HG02840 (cell line): ENCODE measurements around the gene HSD17B4.
"Not testable (repeated sequence)": the region's sequence is repeated elsewhere in the genome, so short reads cannot be mapped to it uniquely, and the experiment has no call there.

Source experiments
- ATAC-seq: cut with Tn5 transposase; IDR thresholded peaks from one replicate; pipeline ENCODE4 v1.9.1; 2021; ENCODE audit warnings: mild to moderate bottlenecking, moderate library complexity, moderate number of reproducible peaks; ENCODE audit not compliant: unreplicated experiment, low FRiP score

HSD17B4 gene

DNA sequence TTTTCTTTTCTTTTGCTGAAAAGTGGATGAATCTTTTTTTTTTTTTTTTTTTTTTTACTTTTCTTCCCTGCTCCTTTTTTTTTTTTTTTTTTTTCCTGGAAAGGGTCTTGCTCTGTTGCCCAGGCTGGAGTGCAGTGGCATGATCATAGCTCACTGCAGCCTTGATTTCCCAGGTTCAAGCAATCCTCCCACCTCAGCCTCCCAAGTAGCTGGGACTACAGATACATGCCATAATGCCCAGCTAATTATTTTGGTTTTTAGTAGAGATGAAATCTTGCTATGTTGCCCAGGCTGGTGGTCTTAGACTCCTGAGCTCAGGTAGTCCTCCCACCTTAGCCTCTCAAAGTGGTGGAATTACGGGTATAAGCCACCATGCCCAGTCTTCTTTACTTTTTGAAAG, 20.9 kb downstream of the HSD17B4 start:
- ATAC-seq: no peak

- ATAC-seq: no peak
Measured at GRCh38 chr5:119476341-119476740, 24.0 kb downstream of the HSD17B4 start.

DNA sequence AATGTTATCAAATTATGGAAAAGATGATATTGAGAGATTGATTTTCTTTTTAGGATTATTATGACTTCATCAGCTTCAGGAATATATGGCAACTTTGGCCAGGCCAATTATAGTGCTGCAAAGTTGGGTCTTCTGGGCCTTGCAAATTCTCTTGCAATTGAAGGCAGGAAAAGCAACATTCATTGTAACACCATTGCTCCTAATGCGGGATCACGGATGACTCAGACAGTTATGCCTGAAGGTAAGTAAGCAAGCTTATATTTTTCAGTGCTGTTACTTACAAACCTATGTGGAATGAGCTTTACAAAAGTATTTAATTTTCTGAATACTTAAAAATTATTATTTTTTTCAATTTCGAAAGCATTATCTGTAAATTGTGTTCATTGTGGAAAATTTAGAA, 26.5 kb downstream of the HSD17B4 start:
- ATAC-seq: no peak

DNA sequence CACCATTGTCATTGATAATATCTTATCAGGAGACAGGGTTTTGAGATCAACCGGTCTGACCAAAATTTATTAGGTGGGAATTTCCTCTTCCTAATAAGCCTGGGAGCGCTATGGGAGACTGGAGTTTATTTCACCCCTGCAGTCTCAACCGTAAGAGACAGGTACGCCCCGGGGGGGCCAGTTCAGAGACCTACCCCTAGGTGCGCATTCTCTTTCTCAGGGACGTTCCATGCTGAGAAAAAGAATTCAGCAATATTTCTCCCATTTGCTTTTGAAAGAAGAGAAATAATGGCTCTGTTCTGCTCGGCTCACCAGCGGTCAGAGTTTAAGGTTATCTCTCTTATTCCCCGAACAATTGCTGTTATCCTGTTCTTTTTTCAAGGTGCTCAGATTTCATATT, 28.3 kb downstream of the HSD17B4 start:
- not testable (repeated sequence) for ATAC-seq

DNA sequence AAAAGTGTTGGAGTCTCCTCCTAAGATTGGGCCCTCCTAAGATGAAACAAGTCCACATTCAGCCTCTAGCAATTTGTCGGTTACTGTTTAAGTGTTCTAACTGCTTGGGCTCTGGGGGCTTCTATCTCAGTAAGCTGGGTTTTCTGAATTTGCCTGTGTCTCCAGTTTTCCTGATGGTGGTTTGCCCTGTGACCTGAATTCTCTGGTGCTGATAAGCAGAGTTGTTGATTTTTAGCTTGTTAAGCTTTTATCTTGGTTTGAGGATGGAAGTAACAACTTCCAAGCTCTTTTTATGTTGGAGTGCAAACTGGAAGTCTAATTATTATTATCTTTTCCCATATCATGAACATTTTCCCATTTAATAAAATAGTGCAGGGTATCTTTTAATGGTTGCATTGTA, 30.9 kb downstream of the HSD17B4 start:
- no peak for ATAC-seq

DNA sequence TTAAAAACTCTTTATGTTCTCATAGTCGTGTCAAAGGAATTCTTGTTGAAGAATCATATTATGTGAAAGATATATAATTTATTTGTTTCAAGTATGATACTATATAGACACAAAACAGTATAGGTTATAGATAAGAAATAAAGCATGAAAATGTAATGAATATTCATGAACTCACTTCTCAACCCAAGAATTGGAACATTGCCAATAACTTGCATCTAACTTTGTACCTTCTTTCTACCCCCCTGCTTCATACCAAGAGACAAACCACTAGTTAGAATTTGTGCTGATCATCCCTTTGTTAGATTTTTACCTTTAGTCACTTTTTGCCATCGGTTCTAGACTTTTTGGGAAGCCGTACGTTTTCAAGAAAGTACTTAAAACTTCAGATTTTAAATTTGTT, 32.6 kb downstream of the HSD17B4 start:
- no peak for ATAC-seq

DNA sequence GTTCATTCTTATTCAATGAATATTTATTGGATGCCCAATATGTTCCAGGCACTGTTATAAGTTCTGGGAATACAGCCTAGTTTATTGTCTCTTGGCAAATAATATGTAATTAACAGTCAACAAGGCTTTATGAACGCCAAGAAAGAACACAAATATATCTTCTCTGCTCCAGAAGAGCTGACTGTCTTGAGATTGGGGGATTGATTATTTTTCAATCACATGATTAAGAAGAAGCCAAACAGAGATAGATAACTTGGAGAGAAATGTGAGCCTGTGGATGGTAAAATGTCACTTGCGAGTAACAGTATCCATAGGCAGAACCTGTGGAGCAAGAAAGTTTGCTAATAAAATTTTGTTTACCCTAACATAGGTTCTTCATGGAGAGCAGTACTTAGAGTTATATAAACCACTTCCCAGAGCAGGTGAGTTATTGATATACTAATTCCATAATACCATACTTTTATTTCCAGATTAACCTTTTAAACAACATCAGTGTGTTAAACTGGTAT, 49.4 kb downstream of the HSD17B4 start:
- no peak for ATAC-seq

DNA sequence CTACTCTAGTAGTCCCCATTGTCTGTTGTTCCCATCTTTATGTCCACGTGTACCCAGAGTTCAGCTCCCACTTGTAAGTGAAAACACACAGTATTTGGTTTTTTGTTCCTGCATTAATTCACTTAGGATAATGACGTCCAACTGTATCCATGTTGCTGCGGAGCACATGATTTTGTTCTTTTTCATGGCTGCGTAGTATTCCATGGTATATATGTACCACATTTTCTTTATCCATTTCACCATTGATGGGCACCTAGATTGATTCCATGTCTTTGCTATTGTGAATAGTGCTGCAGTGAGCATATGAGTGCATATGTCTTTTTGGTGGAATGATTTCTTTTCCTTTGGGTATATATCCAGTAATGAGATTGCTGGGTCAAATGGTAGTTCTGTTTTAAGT, 51.6 kb downstream of the HSD17B4 start:
- ATAC-seq: not testable (repeated sequence)

GRCh38 chr5:119512277-119512676, 60.0 kb downstream of the HSD17B4 start:
- ATAC-seq: no peak

GRCh38 chr5:119515192-119515591, 62.9 kb downstream of the HSD17B4 start:
- no peak for ATAC-seq

DNA sequence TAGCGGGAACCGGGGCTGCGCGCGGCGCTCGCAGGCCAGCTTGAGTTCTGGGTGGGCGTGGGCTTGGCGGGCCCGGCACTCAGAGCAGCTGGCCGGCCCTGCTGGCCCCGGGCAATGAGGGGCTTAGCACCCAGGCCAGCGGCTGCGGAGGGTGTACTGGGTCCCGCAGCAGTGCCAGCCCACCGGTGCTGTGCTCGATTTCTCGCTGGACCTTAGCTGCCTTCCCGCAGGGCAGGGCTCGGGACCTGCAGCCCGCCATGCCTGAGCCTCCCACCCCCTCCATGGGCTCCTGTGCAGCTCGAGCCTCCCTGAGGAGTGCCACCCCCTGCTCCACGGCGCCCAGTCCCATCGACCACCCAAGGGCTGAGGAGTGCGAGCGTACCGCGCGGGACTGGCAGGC, 64.8 kb downstream of the HSD17B4 start:
- not testable (repeated sequence) for ATAC-seq

DNA sequence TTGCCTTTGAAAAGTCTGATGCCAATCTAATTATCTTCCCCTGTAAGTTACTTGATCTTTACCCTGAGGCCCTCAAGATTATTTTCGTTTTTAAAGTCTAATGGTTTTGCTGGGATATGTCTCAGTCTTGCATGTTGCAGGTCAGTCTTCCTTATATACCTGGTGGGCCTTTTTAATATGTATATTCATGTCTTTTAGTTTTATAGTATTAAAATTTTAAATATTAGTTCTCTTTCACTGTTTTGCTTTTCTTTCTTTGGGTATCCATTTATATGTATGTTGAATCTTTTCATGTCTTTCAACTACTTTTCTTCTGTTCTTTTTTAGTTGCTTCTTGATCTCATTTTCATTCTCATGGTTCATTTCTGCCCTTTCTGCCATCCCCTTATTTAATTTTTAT, 68.9 kb downstream of the HSD17B4 start:
- no peak for ATAC-seq

GRCh38 chr5:119522841-119523240, 70.5 kb downstream of the HSD17B4 start:
- no peak for ATAC-seq

DNA sequence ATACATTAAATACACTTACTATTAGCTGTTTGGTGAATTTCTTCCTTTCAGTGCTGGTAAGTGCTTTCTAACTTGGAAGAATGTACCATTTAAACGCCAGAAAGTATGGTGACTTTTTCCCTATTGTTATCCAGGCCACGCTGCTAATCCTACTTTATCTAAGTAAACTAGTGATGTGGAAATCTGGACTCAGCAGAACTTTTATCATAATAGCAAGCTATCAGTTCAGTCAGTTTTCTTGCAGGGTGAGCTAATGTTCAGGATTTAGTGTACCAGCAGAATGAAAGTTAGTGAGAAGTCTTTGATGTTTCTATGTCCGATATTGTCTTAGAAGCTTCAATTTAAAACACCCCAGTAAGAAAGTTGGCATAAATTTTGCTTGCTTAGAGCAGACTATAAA, 72.2 kb downstream of the HSD17B4 start:
- ATAC-seq: no peak

DNA sequence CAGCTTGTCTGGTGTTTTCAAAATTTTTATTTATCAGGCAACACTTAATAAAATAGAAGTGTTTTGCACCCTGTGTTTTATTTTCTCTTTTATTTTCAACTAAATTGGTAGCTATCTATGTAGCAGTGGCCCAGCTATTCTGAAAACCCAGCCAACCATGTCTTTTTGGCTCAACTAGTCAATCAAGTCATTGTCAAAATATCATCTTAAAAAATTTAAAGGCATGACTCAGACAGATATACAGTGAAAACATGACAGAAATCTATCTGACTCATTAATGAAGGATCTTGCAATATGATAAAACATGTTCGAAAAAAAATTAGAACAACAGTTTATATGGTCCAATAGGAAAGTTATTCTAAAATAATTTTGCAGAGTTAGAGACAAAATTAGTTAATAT, 75.1 kb downstream of the HSD17B4 start:
- no peak for ATAC-seq

GRCh38 chr5:119529811-119530210, 77.5 kb downstream of the HSD17B4 start:
- ATAC-seq: no peak

- no peak for ATAC-seq
Measured at GRCh38 chr5:119532637-119533036, 80.3 kb downstream of the HSD17B4 start.

GRCh38 chr5:119537704-119538103, 85.4 kb downstream of the HSD17B4 start:
- peak; percentile 98 for ATAC-seq

- ATAC-seq: no peak
Measured at GRCh38 chr5:119541716-119542115, 89.4 kb downstream of the HSD17B4 start.

DNA sequence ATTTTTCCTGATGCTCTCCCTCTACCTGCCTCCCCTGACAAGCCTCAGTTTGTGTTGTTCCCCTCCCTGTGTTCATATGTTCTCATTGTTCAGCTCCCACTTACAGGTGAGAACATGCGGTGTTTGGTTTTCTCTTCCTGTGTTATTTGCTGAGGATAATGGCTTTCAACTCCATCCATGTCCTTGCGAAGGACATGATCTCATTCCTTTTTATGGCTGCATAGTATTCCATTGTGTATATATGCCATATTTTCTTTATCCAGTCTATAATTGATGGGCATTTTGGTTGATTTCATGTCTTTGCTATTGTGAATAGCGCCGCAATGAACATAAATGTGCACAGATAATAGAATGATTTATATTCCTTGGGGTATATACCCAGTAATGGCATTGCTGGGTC, 99.5 kb downstream of the HSD17B4 start:
- no peak for ATAC-seq

DNA sequence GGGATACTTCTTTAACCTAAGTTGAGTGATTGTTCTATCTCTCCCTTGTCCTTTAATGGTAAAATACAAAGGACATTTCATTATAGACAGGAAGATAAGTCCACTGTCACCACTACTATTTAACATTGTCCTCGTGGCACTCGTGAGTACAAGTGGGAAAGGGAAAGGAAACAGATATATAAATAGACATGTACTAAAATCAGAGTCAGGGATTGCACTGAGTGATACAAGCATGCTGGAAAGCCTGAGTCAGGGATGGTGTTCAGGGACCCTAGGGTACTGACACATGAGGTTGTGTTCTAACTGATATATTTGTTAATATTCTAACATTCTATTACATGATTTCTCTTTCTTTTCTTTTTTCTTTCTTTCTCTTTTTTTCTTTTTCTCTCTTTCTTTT, 102.3 kb downstream of the HSD17B4 start:
- ATAC-seq: no peak

DNA sequence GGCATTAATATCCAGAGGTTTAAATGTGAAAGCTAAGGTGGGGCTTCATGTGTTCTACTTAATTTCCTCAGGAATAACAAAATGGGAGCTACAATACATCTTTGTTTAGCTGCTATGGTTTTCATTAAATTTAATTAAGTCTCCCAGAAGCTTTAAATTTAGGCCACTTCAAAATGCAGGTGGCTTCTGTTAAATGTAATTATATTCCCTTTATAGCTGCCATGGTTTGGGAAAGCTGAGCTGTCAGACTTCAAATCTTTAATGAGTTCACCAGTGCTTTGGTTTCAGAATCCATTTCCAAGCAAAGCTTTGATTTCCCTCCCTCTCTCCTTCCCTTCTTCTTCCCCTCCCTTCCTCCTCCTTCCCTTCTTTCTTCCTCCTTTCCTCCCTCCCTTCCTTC, 118.6 kb downstream of the HSD17B4 start:
- no peak for ATAC-seq

DNA sequence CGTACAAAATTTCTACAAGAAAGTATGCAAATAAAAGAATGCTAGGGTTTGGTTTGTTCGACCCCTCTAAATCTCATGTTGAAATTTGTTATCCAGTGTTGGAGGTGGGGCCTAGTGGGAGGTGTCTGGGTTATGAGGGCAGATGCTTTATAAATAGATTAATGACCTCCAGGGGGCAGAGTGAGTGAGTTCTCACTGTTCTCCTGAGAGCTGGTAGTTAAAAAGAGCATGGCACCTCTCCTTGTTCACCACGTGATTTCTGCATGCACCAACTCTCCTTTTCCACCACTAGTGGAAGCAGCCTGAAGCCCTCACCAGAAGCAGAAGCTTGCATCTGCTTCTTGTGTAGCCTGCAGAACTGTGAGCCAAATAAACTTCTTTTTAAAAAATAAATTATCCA, 126.6 kb downstream of the HSD17B4 start:
- ATAC-seq: peak; percentile 41
